A673 (cell line): ENCODE measurements around the gene XYLB. TPM values are rescaled to one million over a fixed set of nuclear protein-coding genes. Genes with fewer than 3 reads are reported as not detected.

Source experiments
- BruUV-seq: library from RNA; stranded (reverse); fragments of 400-500 nt; replicated peaks from 2 replicates; lab custom pipeline; 2021; lab: Mats Ljungman, UMichigan
- CTCF ChIA-PET: fragments of 300-600 bp; sonication (Branson Sonifier 250); formaldehyde crosslinking; loops from one replicate; lab custom pipeline; 2022; ENCODE audit warnings: antibody characterized with exemption; lab: Charles Lee
- POLR2A ChIA-PET: fragments of 300-600 bp; sonication (Branson Sonifier 250); formaldehyde crosslinking; loops from one replicate; lab custom pipeline; 2022; ENCODE audit warnings: antibody characterized with exemption; ENCODE audit not compliant: low non-redundant PET; lab: Charles Lee
- DNase-seq: peaks from one replicate; pipeline ENCODE4 v3.0.0-alpha.2; 2015; ENCODE audit warnings: low spot score
- H3K27ac ChIP-seq: fragments of 200-600 bp; sonication (generic); 2 replicates; pipeline ENCODE4 v1.5.1; 2016; ENCODE audit warnings: mixed run types, low read depth, mild to moderate bottlenecking, mixed read lengths, antibody characterized with exemption, low read length; ENCODE audit not compliant: poor library complexity, severe bottlenecking
- H3K27me3 ChIP-seq: fragments of 200-600 bp; sonication (generic); replicated peaks from 2 replicates; pipeline ENCODE4 v1.6.1; 2017; ENCODE audit warnings: mixed run types, low read depth, mild to moderate bottlenecking, mixed read lengths, antibody characterized with exemption, low read length; ENCODE audit not compliant: insufficient read depth, poor library complexity
- H3K36me3 ChIP-seq: fragments of 200-600 bp; sonication (generic); 2 replicates; pipeline ENCODE4 v1.6.1; 2016; ENCODE audit warnings: mixed run types, mild to moderate bottlenecking, mixed read lengths, antibody characterized with exemption, low read length; ENCODE audit not compliant: insufficient read depth, poor library complexity, severe bottlenecking
- H3K4me1 ChIP-seq: fragments of 200-600 bp; sonication (generic); 2 replicates; pipeline ENCODE4 v1.6.1; 2017; ENCODE audit warnings: mixed run types, mild to moderate bottlenecking, mixed read lengths, antibody characterized with exemption, low read length; ENCODE audit not compliant: insufficient read depth, poor library complexity, severe bottlenecking
- H3K4me3 ChIP-seq: fragments of 200-600 bp; sonication (generic); 2 replicates; pipeline ENCODE4 v1.5.1; 2016; ENCODE audit warnings: low read depth, mixed run types, mild to moderate bottlenecking, mixed read lengths, low read length; ENCODE audit not compliant: poor library complexity, severe bottlenecking
- H3K9me3 ChIP-seq: fragments of 200-600 bp; sonication (generic); 2 replicates; pipeline ENCODE4 v1.6.1; 2016; ENCODE audit warnings: mixed run types, low read depth, mild to moderate bottlenecking, mixed read lengths, antibody characterized with exemption, low read length; ENCODE audit not compliant: poor library complexity, severe bottlenecking
- EZH2 ChIP-seq: fragments of 200-600 bp; sonication (generic); IDR thresholded peaks from 2 replicates; pipeline ENCODE4 v1.6.1; 2017; ENCODE audit warnings: borderline replicate concordance, low read depth, mild to moderate bottlenecking, mixed read lengths, antibody characterized with exemption, low read length; ENCODE audit not compliant: poor library complexity, severe bottlenecking
- intact Hi-C: fragments of 100-400 bp; cut with micrococcal nuclease; formaldehyde crosslinking; loops from one replicate; pipeline ENCODE4 v1.10.0; 2022; ENCODE audit not compliant: unreplicated experiment
- total RNA-seq: library from RNA; stranded (reverse); gene quantifications from 2 replicates; pipeline ENCODE4 v1.2.3, GENCODE V29; 2021
- TF ChIP-seq, protein P1 (sequence below): fragments of 300-800, 200-600 bp; sonication (generic); conservative IDR thresholded peaks from 2 replicates; pipeline ENCODE4 v1.5.1; 2017; ENCODE audit warnings: low read depth, mild to moderate bottlenecking, antibody characterized with exemption, low read length, moderate library complexity, mixed read lengths

XYLB gene
- total RNA-seq, 1 experiment from 2014 or later = 3.6 TPM

DNA sequence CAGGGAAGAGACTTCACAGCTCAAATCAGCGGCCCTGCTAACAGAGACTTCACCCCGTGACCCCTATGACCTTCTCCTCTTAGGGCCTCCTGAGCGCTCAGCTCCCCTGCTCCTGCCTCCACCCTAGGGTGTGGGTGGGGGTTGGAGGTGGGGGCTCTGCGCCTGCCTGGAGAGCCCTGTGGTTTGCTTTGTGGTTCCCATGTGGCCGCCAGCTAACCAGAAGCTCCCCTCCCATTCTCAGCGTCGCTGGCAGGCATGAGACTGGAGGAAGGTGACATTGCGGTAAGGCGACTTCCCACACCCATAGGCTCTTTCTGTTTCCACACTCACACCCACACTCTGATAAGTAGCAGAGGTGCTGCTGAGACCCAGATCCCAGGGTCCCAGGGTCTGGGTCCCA, 27.6 kb downstream of the XYLB start:
- Histone ChIP-seq H3K4me3 (no peak overlapping the region), H3K27me3 (no peaks in the 10 kb centered on the region), H3K27ac (no peak overlapping the region), H3K9me3 (no peaks in the 10 kb centered on the region), H3K36me3 (no peaks in the 10 kb centered on the region), H3K4me1 (no peaks in the 10 kb centered on the region)
- BruUV-seq = no TSS peak
- CTCF ChIA-PET = no interaction called here
- POLR2A ChIA-PET = no interaction called here
- no peak for DNase-seq
- intact Hi-C loops = no loop called here
- TF ChIP-seq, protein P1, sequence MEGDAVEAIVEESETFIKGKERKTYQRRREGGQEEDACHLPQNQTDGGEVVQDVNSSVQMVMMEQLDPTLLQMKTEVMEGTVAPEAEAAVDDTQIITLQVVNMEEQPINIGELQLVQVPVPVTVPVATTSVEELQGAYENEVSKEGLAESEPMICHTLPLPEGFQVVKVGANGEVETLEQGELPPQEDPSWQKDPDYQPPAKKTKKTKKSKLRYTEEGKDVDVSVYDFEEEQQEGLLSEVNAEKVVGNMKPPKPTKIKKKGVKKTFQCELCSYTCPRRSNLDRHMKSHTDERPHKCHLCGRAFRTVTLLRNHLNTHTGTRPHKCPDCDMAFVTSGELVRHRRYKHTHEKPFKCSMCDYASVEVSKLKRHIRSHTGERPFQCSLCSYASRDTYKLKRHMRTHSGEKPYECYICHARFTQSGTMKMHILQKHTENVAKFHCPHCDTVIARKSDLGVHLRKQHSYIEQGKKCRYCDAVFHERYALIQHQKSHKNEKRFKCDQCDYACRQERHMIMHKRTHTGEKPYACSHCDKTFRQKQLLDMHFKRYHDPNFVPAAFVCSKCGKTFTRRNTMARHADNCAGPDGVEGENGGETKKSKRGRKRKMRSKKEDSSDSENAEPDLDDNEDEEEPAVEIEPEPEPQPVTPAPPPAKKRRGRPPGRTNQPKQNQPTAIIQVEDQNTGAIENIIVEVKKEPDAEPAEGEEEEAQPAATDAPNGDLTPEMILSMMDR = no peak
- no peak for TF ChIP-seq EZH2

- no peaks in the 10 kb centered on the region for H3K9me3 ChIP-seq
- BruUV-seq = no TSS peak
- POLR2A ChIA-PET = no interaction called here
- CTCF ChIA-PET = no interaction called here
- H3K4me3 ChIP-seq = no peak overlapping the region
- H3K27ac ChIP-seq = no peak overlapping the region
- H3K36me3 ChIP-seq = no peaks in the 10 kb centered on the region
- H3K4me1 ChIP-seq = no peaks in the 10 kb centered on the region
- TF ChIP-seq, protein P1 = no peak
- TF ChIP-seq EZH2 = no peak
- H3K27me3 ChIP-seq = no peaks in the 10 kb centered on the region
- DNase-seq = no peak
- intact Hi-C loops = no loop called here
Observed at GRCh38 chr3:38375072-38375471, 28.5 kb downstream of the XYLB start.

DNA sequence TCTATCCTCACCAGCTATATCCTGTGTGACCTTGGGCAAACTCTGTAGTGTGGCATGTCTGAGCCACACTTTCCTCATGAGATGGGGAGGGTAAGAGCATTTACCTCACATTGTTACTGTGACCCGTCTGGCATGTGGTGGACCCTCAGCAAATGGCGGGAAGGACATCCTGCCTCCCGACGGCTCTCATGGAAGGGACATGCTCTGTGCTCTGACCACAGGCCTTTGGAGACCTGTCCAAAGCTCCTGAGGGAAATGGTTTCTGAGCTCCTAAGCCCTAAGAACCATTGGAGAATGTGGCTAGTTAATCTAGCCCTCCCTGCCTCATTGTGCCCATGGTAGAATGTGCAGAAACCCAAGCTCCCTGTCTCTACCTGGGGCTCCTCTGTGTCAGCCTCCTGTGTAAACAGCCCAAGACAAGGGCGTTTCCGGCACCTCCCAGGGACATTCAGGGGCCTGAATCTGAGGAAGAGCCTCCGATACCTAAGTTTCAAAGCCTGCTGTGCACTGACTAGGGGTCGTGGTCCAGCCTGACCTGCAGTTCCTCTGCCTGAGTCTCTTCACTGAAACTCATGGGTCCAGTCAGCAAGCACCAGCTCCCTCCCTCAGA, 29.0 kb downstream of the XYLB start:
- Histone ChIP-seq H3K9me3 (no peaks in the 10 kb centered on the region), H3K4me1 (no peaks in the 10 kb centered on the region), H3K27ac (no peak overlapping the region), H3K27me3 (no peaks in the 10 kb centered on the region), H3K36me3 (no peaks in the 10 kb centered on the region), H3K4me3 (no peak overlapping the region)
- intact Hi-C loops = no loop called here
- ChIA-PET CTCF (no interaction called here), POLR2A (no interaction called here)
- DNase-seq = no peak
- no peak for TF ChIP-seq EZH2
- TF ChIP-seq, protein P1 = no peak
- BruUV-seq = no TSS peak
